Spleen (tissue), 7 donors: ENCODE data around the gene NSD2.

ENCODE experiments used
- POLR2A ChIP-seq, 3 donors: fragments of 450-650 bp; IDR thresholded peaks; one replicate each; pipeline ENCODE4 v1.5.1; 2017; ENCODE audit warnings: antibody characterized with exemption in 3 of 3, mild to moderate bottlenecking in 1 of 3
- POLR2AphosphoS5 ChIP-seq, 3 donors: sonication (generic); formaldehyde crosslinking; IDR thresholded peaks; one replicate each; pipeline ENCODE4 v1.5.1; 2017; ENCODE audit warnings: antibody characterized with exemption in 3 of 3
- TF ChIP-seq, protein P1 (sequence below), 11 experiments: fragments of 200-600 bp in 7 of 11; fragments of 450-650 bp in 4 of 11; sonication (generic) in 4 of 11; IDR thresholded peaks in 8 of 11; conservative IDR thresholded peaks in 3 of 11; 1 replicate in 7 of 11; 2 replicates in 4 of 11; pipeline versions ENCODE4 v1.4.0 to v1.8.0; 2016 to 2021; ENCODE audit warnings: antibody characterized with exemption in 11 of 11, inconsistent platforms in 4 of 11, mild to moderate bottlenecking in 1 of 11
- donor health status: DM: no; HTN: no; CAD: no; lungs with moderate emphysema.
- donor health status: DM: no; HTN: no; CAD: no.
- donor health status: DM: no; HTN: no; CAD: no.

DNA sequence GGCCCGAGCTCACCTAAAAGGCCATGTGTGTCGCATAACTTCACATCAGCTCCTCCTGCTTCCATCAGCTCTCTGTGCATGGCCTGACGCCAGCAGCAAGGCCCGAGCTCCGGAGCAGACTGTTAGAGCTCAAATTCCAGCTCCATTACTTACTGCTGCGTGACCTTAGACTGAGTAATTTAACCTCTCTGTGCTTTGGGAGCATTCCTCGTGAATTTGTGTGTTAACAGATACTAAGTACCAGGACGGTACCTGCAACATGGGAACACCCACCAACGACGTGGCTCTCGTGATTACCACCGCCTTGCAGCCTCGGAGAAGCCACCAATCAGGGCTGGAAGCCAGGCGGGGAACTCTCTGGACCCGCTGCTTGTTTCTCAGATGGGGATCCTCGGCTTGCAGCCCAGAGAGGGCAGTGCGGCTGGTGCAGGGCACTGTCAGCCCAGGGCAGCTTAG, 28.2 kb upstream of the NSD2 start:
- TF ChIP-seq, protein P1, sequence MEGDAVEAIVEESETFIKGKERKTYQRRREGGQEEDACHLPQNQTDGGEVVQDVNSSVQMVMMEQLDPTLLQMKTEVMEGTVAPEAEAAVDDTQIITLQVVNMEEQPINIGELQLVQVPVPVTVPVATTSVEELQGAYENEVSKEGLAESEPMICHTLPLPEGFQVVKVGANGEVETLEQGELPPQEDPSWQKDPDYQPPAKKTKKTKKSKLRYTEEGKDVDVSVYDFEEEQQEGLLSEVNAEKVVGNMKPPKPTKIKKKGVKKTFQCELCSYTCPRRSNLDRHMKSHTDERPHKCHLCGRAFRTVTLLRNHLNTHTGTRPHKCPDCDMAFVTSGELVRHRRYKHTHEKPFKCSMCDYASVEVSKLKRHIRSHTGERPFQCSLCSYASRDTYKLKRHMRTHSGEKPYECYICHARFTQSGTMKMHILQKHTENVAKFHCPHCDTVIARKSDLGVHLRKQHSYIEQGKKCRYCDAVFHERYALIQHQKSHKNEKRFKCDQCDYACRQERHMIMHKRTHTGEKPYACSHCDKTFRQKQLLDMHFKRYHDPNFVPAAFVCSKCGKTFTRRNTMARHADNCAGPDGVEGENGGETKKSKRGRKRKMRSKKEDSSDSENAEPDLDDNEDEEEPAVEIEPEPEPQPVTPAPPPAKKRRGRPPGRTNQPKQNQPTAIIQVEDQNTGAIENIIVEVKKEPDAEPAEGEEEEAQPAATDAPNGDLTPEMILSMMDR (IDR thresholded peaks at IDR 0.05 in 8 of 11, conservative IDR thresholded peaks at IDR 0.05 in 3 of 11), result no peak
- TF ChIP-seq POLR2AphosphoS5 (IDR thresholded peaks at IDR 0.05) (no peak), POLR2A (IDR thresholded peaks at IDR 0.05) (no peak)
